Posterior vena cava (tissue), 2 donors: Measurements from ENCODE around the gene SLX9. TPM values are rescaled to one million over a fixed set of nuclear protein-coding genes. Genes with fewer than 3 reads are reported as not detected.
"Not testable (repeated sequence)": the region's sequence is repeated elsewhere in the genome, so short reads cannot be mapped to it uniquely, and the experiment has no call there.

Source experiments
- DNase-seq: peaks from one replicate; pipeline ENCODE4 v3.0.0-alpha.2; 2020; ENCODE audit warnings: low spot score
- intact Hi-C, 2 donors: fragments of 100-400 bp; cut with DNase I; formaldehyde crosslinking; loops; one replicate each; pipeline versions ENCODE4 v1.14.1 to v1.14.2; 2022 to 2023
- total RNA-seq, 2 donors: library from RNA; stranded (reverse); fragmentation: NEBNext Ultra II Directional; extraction: Animal tissue kit (Norgen Biotek cat#: 25700); gene quantifications; one replicate each; pipeline ENCODE4 v1.2.1, GENCODE V29; 2021
- donor health status: DM: yes; HTN: yes; CAD: no.
- donor health status: DM: yes; HTN: yes; CAD: no.

Gene SLX9
- total RNA-seq, 2 donors from 2014 or later: 25.8 to 31.6 TPM

DNA sequence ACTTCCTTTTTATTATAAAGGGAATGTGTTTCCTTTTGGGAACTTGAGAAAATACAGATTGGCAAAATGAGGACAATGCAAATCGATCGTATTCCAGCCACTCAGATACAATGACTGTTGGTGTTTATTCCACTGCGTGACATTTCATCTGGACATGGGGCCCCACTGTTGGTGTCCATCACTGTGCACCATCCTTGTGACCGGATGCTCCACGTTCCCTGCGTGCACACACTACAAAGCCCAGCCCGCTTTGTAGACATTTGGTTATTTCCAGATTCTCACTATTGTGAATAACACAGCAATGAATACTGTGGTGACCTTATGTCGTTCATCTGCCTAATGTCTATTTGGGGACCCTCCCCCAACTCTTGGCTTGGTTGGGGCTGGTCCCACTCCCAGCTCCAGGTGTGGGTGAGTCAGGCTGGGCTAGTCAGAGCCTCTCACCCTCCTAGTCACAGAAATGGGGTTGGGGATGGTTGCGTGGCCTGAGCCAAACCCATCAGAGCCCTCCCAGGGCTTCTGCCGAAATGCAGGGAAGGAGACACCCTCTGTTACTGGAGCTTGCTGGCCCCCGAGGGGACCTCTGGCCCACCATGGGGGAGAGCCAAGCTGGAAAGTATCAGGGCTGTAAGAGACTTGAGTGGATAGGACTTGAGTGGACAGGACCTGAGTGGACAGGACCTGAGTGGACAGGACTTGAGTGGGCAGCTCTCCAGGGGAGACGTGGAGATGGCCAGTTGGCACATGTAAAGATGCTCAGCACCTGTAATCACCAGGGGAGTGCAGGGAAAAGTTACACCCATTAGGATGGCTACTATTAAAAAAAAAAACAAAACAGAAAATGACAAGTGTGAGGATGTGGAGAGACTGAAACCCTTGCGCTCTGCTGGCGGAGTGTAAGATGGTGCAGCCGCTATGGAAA lies 77.5 kb downstream of the SLX9 start:
- intact Hi-C loops: no loop called here
- no peak for DNase-seq

DNA sequence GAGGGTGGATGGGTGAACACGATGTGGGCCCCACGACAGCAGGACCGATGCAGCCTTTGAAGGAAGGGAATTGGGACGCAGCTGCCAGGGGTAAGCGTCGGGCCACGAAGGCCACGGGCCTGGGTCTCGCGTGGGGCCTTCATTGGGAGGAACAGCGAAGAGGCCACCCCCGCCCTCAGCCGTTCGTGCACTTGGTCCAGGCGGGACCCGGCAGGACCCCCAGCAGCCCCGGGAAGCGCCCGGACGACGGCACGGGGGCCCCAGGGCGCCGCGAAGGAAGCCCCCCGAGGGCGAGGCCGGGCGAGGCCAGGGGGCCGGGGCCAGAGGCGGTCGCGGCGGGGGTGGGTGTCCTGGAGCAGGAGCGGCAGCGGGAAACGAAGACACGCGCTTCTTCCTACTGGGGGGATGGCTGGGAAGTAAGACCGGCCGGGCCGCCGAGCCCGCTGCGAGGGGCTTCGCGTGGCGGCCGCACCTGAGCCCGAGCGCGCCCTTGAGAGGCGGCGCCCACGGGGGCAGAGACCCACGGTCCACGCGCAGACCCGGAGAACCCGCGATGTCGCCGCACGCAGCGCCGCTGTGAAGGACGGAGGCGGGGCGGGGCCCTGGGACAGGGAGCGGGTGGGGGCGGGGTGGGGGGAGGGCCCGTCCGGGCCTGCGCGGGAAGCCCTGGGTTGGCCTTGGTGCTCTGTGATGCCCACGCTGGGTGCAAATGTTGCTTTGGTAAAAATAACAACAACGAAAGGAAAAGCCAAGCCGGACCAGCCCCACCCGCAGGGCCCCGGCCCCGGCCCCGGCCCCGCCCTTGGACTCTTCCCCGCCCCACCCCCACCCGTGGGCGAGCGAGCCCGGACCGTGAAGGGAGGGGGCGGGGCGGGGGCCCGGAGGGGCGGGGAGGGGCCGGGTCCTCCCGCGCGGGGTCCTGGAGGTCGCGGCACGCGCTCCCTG lies 78.6 kb downstream of the SLX9 start:
- peak; percentile 78 for DNase-seq
- intact Hi-C loops: no loop called here

DNA sequence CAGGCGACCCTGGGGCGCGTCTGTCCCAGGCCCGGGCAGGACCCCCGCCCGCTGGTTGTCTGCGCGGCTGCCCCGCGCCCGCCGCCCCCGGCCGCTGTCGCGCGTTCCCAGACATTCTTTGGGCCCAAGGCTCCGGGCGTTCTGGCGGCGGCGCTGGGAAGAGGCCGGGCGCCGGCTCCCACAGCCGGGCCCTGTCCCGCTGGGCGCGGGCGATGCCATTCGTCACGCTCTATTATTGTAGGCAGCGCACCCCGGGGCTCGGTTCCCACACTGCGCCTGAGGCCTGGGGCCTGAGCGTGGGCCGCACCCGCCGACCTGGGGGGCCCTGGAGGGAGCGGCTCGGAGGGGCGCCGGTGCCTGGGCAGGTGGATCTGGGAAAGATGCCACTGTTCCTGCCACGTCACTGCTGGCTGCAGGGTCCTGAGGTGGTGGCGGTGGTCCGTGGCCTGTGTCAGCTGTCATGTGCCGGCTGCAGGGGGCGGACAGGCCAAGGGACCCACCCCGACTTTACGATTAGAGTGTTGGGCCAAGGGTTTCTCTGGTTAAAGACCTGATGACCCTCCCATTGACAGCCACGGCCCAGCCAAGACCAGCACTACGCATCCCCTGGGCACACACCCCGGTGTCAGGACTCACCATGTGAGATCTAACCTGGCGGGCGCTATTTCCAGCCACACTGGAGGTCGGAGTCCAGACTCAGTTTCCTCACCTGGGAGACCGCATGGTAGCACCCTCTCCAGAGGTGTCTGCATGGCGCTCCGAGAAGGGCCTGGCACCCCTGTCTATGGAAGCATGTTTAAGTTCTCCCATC lies 79.5 kb downstream of the SLX9 start:
- DNase-seq: peak; percentile 86
- intact Hi-C loops: no loop called here

DNA sequence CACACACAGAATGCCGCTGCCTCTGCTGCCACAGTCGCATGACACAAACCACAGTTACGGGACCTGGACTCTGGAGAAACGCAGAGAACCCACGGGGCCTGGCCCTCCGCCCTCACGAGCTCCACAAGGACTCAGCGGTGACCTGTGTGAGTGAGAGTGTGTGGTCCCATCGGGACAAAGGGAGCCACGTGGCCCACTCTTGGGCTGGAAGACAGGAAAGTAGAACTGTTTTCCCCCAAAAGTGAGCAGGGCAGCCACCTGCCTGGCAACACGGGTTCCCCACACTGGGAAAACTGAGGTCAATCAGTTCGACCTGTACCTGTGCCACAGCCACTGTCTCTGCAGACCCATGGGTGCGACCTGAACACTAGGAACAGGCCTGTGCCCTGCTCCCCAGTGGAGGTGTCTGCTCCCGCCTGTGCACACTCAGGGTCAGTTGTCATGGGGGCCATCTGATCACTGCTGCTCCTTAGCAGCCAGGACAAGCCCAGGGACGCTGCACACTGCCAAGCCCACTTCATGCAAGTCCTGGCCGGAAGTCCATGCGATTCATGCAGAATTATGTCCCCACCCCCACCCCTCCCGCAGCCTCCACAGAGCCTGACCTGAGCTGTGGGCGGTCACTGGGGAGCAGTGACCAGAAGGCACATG lies 80.2 kb downstream of the SLX9 start:
- intact Hi-C loops: no loop called here
- DNase-seq: peak; percentile 73

DNA sequence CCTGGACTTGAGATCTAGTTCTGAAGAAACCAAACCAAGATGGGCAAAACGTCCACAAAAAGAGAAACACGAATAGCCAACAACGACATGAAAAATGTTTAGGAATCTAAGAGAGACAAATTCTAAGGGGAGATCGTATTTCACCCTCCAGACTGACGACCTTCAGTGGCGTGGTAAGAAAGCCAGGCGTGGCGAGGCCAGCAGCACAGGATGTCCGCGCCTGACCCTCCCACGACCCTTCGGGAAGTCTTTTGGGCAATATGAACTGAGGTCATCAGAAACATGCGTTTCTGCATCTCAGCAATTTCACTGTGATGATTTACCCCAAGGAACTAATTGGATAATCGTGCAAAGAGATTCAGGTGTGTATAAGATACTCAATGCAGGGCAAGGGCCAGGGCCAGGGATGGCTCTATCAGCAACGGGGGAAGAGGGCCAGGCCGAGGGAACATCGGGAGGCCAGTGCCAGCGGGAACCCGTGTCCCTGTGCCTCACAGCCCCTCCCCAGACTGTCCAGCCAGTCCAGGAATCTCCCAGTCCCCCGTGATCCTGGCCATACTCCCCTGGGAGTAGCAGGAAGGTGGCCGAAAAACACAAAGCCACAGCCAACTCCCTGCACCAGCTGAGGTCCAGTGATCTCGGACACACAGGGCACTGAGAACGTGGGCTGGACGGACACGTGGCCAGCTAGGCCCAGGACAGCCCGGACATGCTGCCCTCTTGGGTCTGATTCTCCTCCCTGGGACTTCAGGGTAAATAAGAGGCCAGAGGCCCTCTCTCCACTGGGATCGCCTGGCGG lies 81.0 kb downstream of the SLX9 start:
- DNase-seq: peak; percentile 79

DNA sequence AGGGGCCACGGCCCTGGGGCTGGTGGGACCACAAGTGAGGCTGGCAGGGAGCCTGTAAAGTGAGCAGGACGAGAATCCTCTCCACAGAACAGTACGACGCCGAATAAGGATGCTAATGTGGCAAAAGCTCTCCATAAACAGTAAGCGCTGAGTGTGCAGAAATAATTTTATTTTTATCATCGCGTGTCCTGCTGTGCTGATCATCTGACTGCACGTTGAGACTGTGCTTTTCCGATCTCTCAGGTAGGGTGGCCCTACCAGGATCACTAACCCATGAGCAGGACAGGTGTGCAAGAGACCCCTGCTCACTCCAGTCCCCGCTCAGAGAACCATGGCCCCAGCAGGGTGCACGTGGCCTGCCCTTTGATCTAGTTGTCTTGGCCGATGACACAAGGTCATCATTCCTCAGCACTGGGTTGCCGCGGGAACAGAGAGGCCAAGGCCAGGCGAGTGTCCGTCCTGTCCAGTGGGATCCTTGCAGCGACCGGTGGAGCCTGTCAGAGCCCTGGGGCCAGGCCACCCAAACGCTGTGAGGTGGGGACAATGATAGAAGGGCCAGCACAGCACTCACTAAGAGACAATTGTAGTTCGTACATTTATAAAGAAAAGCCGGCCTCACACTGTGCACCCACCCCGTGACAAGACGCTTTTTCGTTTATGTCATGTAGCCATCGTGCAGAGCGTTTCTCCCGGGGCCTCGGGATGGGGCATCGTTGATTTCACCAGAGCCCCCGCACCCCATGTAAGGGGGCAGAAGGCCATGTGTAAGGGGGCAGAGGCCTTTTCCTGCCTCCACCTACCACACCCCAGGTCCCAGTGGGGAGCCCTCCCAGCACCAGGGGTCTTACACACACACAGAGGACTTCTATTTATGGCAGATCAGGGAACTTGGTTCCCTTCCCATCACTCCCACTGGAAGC lies 81.9 kb downstream of the SLX9 start:
- intact Hi-C loops: no loop called here
- DNase-seq: peak; percentile 72

More for the DNA sequence above, 81.0 kb downstream of the SLX9 start:
- intact Hi-C loops: no loop called here

DNA sequence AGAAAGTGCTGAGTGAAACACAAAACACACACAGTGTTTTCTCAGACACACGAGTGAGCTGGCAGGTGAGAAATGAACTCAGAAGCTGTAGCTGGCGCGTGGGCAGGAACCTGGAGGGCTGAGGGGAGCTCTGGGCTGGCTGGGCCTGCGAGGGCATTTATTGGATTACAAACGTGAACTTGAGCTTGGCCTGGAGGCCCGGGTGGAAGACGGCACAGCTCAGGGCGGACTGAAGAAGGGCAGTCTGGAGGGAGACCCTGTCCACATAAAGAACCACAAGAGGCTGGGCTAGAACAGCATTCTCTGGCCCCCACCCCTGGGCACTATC lies 82.5 kb downstream of the SLX9 start:
- intact Hi-C loops: no loop called here
- no peak for DNase-seq

DNA sequence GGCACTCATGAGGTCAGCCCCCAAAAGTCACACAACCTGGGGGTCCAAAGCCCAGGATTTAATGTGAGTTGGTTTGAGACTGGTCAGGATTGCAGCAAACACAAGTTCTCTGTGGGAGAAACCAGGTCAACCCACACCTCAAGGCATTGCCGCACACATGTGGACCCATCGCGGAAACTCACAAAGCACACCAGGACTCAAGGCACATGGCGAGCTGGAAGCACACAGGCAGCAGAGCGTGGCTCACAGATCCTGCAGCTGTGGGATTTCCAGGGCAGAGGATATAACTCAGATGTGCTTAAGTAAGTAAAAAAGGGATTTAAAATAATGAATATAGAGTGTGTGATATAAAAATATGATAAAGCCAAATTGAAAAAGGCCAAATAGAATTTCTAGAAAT lies 82.9 kb downstream of the SLX9 start:
- intact Hi-C loops: no loop called here
- DNase-seq: peak; percentile 71

DNA sequence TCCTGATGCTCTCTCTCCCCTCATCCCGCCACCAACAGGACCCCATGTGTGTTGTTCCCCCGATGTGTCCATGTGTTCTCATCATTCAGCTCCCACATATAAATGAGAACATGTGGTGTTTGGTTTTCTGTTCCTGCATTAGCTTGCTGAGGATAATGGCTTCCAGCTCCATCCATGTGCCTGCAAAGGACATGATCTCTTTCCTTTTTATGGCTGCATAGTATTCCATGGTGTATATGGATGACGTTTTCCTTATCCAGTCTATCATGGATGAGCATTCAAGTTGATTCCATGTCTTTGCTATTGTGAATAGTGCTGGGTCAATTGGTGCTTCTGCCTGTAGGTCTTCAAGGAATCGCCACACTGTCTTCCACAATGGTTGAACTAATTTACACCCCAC lies 84.7 kb downstream of the SLX9 start:
- DNase-seq, intact Hi-C loops: not testable (repeated sequence)

DNA sequence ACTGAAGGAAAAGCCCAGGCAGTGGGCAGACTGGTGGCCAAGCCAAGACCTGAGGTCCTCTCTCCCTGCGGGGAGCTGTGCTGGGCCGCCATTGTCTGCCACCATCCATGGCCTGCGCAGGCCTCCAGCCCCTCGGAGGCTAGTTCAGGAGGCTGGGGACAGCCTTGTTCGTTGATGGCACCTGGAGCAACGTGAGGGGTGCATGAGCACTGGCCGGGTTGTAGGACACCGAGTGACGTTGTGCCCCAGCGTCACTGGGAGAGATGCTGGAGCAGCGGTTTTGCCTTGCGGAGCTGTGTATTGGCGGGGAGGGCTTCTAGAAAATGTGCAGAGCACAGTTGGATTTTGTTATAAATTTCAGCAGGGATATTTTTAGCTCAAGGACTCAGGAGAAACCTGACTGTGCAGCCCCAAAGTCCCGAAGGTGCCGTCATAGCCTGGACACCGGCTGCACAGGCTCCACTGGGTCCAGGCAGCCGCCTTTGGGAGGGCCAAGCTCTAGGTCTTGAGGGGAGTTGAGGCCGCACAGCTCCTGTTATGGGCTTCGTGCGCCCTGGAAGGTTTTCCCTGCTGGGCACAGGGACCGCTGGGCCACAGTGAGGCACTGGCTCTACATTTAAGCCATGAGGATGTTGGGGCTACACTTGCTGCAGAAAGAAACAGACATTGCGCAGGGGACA lies 86.4 kb downstream of the SLX9 start:
- DNase-seq: peak; percentile 72
- intact Hi-C loops: no loop called here

Other genes with a start within 250 kb of the SLX9 start
- not detected for gene KRTAP10-12, start 242.9 kb upstream of the SLX9 start, total RNA-seq
- gene TSPEAR, start 228.5 kb upstream of the SLX9 start, total RNA-seq: under 1 TPM; 0.14 to 0.48 TPM
- gene UBE2G2, start 138.2 kb upstream of the SLX9 start, total RNA-seq: 10 to 100 TPM; 72.6 to 75.6 TPM
- 10 to 100 TPM; 53.5 to 58.3 TPM for gene SUMO3, start 122.0 kb upstream of the SLX9 start, total RNA-seq
- 100 to 1,000 TPM; 202 to 246 TPM for gene PTTG1IP, start 66.3 kb upstream of the SLX9 start, total RNA-seq
- 100 to 1,000 TPM in 1 of 2 donors, 10 to 100 TPM in 1; 47.9 to 122 TPM for gene ITGB2, start 19.1 kb upstream of the SLX9 start, total RNA-seq
- 10 to 100 TPM; 72.4 to 85.6 TPM for gene ADARB1, start 134.6 kb downstream of the SLX9 start, total RNA-seq